Embryonic facial prominence (tissue), 1 donor: ENCODE measurements around the gene NR2C2AP.
"Not testable (repeated sequence)": the region's sequence is repeated elsewhere in the genome, so short reads cannot be mapped to it uniquely, and the experiment has no call there.

Experiments used
- DNase-seq: peaks from one replicate; pipeline ENCODE4 v3.0.0-alpha.2; 2016; ENCODE audit errors: extremely low spot score

The NR2C2AP gene

GRCh38 chr19:19181488-19181998 lies 21.7 kb downstream of the NR2C2AP start:
- no peak for DNase-seq

- no peak for DNase-seq
These were observed 23.4 kb downstream of the NR2C2AP start for GRCh38 chr19:19179548-19180441.

GRCh38 chr19:19176950-19177349 lies 26.3 kb downstream of the NR2C2AP start:
- DNase-seq = no peak

- DNase-seq = not testable (repeated sequence)
These were observed 30.0 kb downstream of the NR2C2AP start for GRCh38 chr19:19173243-19173642.

GRCh38 chr19:19171821-19172532 lies 31.2 kb downstream of the NR2C2AP start:
- DNase-seq = no peak

- no peak for DNase-seq
These were observed 32.1 kb downstream of the NR2C2AP start for GRCh38 chr19:19170873-19171672.

- DNase-seq = no peak
These were observed 33.0 kb downstream of the NR2C2AP start, which contains the start of gene MEF2B for GRCh38 chr19:19170053-19170872. Gene MEF2B, minus strand, starts transcription at chr19:19170263. Its CDS starts 19,528 bp downstream, at chr19:19150735.

GRCh38 chr19:19169236-19170052 lies 33.8 kb downstream of the NR2C2AP start:
- no peak for DNase-seq

GRCh38 chr19:19167612-19168011 lies 35.6 kb downstream of the NR2C2AP start:
- DNase-seq = no peak

- DNase-seq = no peak
These were observed 37.8 kb downstream of the NR2C2AP start for GRCh38 chr19:19165396-19165795.

- no peak for DNase-seq
These were observed 40.7 kb downstream of the NR2C2AP start for GRCh38 chr19:19162495-19162894.

- no peak for DNase-seq
These were observed 42.7 kb downstream of the NR2C2AP start for GRCh38 chr19:19160461-19161035.

- no peak for DNase-seq
These were observed 43.7 kb downstream of the NR2C2AP start for GRCh38 chr19:19159534-19159933.

- no peak for DNase-seq
These were observed 45.4 kb downstream of the NR2C2AP start for GRCh38 chr19:19157808-19158207.

GRCh38 chr19:19155495-19156219 lies 47.6 kb downstream of the NR2C2AP start:
- DNase-seq = no peak

GRCh38 chr19:19154768-19155494 lies 48.3 kb downstream of the NR2C2AP start:
- DNase-seq = no peak

GRCh38 chr19:19152668-19153384 lies 50.4 kb downstream of the NR2C2AP start:
- DNase-seq = no peak

- DNase-seq = no peak
These were observed 51.8 kb downstream of the NR2C2AP start for GRCh38 chr19:19151418-19151817.
